ENCODE measurements around the gene PAPOLG.

- TF ChIP-seq, protein P1, sequence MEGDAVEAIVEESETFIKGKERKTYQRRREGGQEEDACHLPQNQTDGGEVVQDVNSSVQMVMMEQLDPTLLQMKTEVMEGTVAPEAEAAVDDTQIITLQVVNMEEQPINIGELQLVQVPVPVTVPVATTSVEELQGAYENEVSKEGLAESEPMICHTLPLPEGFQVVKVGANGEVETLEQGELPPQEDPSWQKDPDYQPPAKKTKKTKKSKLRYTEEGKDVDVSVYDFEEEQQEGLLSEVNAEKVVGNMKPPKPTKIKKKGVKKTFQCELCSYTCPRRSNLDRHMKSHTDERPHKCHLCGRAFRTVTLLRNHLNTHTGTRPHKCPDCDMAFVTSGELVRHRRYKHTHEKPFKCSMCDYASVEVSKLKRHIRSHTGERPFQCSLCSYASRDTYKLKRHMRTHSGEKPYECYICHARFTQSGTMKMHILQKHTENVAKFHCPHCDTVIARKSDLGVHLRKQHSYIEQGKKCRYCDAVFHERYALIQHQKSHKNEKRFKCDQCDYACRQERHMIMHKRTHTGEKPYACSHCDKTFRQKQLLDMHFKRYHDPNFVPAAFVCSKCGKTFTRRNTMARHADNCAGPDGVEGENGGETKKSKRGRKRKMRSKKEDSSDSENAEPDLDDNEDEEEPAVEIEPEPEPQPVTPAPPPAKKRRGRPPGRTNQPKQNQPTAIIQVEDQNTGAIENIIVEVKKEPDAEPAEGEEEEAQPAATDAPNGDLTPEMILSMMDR (IDR thresholded peaks at IDR 0.05) = no peak
- TF ChIP-seq POLR2A (IDR thresholded peaks at IDR 0.05) = no peak
These were observed 71.3 kb downstream of the PAPOLG start for GRCh38 chr2:60827369-60827768.

Data from lower leg skin (tissue), 3 donors.